Activated naive CD4-positive, alpha-beta T cell treated with anti-CD3 and anti-CD28 coated beads for 36 hours (primary cell): ENCODE measurements around the gene DDX50. TPM values are rescaled to one million over a fixed set of nuclear protein-coding genes. Genes with fewer than 3 reads are reported as not detected.

Source experiments
- CTCF ChIA-PET: fragments of 350-600 bp; sonication (Branson Sonifier 250); formaldehyde crosslinking; loops from one replicate; lab custom pipeline; 2021; ENCODE audit warnings: antibody characterized with exemption; lab: Charles Lee
- DNase-seq: peaks from one replicate; pipeline ENCODE4 v3.0.0-alpha.2; 2020
- H3K27ac Mint-ChIP-seq: one replicate; pipeline ENCODE4 v1.8.0; 2021; ENCODE audit warnings: mild to moderate bottlenecking, mixed read lengths
- H3K27me3 Mint-ChIP-seq: one replicate; pipeline ENCODE4 v1.8.0; 2021; ENCODE audit warnings: low read depth, mixed read lengths
- H3K36me3 Mint-ChIP-seq: one replicate; pipeline ENCODE4 v1.8.0; 2021; ENCODE audit warnings: low read depth, mixed read lengths
- H3K4me1 Mint-ChIP-seq: one replicate; pipeline ENCODE4 v1.8.0; 2021; ENCODE audit warnings: low read depth, mixed read lengths
- H3K4me3 Mint-ChIP-seq: one replicate; pipeline ENCODE4 v1.8.0; 2021; ENCODE audit warnings: mild to moderate bottlenecking, moderate library complexity, mixed read lengths
- H3K9me3 Mint-ChIP-seq: one replicate; pipeline ENCODE4 v1.8.0; 2021; ENCODE audit warnings: mixed read lengths
- intact Hi-C: fragments of 100-400 bp; cut with micrococcal nuclease; formaldehyde crosslinking; loops from one replicate; pipeline ENCODE4 v1.15.1; 2023
- total RNA-seq, 2 experiments: library from RNA; stranded (reverse); gene quantifications; one replicate each; pipeline ENCODE4 v1.2.3, GENCODE V29; 2021

DDX50 gene
- total RNA-seq, 2 experiments from 2014 or later, result 62.1 to 66.0 TPM

DNA sequence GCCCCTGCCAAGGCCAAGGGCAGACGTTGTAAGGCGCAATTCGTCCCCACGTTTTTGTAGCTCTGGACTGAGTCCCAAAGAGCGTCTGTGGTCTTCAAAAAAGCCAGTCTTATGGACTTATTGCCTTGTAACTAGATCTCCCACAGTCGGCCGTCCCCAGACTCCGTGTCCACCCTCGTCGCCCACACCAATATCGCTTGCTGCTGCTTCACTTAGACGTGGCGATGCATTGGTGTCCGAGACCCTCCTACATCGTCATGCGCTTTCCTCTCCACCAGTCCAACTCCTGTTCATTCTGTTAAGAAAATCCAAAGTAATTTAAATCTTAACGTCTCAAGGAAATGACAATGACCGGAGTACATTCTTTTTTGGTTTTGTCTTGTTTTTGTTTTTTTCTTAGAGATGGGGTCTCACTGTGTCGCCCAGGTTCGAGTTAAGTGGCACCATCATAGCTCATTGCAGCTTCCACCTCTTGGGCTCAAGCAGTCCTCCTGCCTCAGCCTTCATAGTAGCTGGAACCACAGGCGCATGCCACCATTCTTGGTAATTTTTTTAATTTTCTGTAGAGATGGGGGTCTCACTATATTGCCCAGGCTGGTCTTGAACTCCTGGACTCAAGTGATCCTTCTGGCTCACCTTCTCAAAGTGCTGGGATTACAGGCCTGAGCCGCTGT lies 88.3 kb downstream of the DDX50 start:
- H3K9me3 Mint-ChIP-seq, result no peaks in the 10 kb centered on the region

DNA sequence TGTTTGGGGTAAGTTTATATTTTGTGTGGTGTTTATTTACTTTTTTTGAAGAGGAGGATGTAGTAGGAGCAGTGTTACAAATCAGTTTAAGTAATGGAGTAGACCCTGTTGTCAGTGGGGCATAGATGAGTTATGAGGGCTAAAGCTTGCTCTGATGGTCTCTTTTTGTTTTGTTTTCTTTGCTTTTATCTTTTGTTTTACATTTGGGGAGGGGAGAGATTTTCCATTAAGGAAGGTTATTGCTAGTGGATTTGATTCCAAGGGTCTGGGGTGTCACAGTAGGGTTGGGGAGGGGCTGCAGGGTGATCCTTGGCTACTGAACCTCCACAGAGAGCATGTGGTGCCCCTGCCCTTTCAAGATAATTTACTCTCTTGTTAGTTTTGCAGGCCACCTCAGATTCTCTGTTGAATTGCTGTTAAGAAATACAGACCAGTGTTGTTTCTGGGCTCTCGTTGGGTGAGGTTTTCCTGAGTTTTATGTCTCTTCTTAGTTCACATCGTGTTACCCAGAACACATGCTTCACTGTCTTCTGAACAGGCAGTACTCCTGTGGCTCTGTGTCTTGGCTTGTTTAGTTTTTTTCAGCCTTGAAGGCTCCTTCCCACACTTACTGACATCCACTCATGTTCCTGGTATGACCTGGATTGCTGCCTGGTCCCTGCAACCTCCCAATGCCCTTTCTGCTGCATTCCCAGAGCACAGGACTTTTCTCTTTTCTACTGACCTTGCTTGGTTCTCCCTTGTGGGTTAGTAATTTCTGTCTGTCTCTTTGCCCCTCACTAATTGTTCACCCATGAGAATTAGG lies 91.7 kb downstream of the DDX50 start:
- Mint-ChIP-seq H3K4me3 (no peak overlapping the region), H3K36me3 (peaks cover 5% of the 10 kb centered on the region), H3K27me3 (no peaks in the 10 kb centered on the region), H3K9me3 (no peaks in the 10 kb centered on the region), H3K27ac (no peak overlapping the region), H3K4me1 (peaks cover 57% of the 10 kb centered on the region)
- intact Hi-C loops, result no loop called here
- DNase-seq, result no peak
- CTCF ChIA-PET, result interaction anchor here (0.6 to 1.0 kb wide), 4 partner anchors 9 to 532 kb away, joined by 3 to 5 read pairs (median 4); no protein-coding TSS in a partner anchor

More for the DNA sequence above, 88.3 kb downstream of the DDX50 start:
- peaks cover 45% of the 10 kb centered on the region for H3K4me1 Mint-ChIP-seq
- no peak for DNase-seq
- intact Hi-C loops, result loop anchor here (2.0 to 5.0 kb wide), 3 partner anchors 193 to 419 kb away; partner anchors contain the start of gene SUPV3L1
- CTCF ChIA-PET, result interaction anchor here (0.7 to 1.4 kb wide), 5 partner anchors 19 to 226 kb away, joined by 3 to 5 read pairs (median 3); partner anchors contain the start of gene DDX21
- no peaks in the 10 kb centered on the region for H3K27me3 Mint-ChIP-seq
- peaks cover 13% of the 10 kb centered on the region for H3K36me3 Mint-ChIP-seq
- H3K27ac Mint-ChIP-seq, result peak overlapping the region; percentile 20
- H3K4me3 Mint-ChIP-seq, result peak overlapping the region; percentile 98

Other genes with a start within 250 kb of the DDX50 start
- gene CCAR1, start 180.1 kb upstream of the DDX50 start, total RNA-seq, result 10 to 100 TPM; 80.7 to 87.9 TPM
- under 1 TPM; 0.38 to 0.42 TPM for gene STOX1, start 73.8 kb upstream of the DDX50 start, total RNA-seq
- gene DDX21, start 54.9 kb downstream of the DDX50 start, total RNA-seq, result 100 to 1,000 TPM; 155 to 164 TPM
- 10 to 100 TPM; 10.1 to 10.6 TPM for gene KIFBP, start 87.5 kb downstream of the DDX50 start, total RNA-seq
- gene SRGN, start 186.8 kb downstream of the DDX50 start, total RNA-seq, result 100 to 1,000 TPM; 197 to 198 TPM
- gene VPS26A, start 222.9 kb downstream of the DDX50 start, total RNA-seq, result 10 to 100 TPM; 26.2 to 27.9 TPM